C4-2B (cell line): ENCODE data around the gene EXOC6.

Experiments used
- ZFX ChIP-seq: fragments of 450-650 bp; IDR thresholded peaks from 2 replicates; pipeline ENCODE4 v1.6.1; 2017
- TF ChIP-seq, protein P1 (sequence below): fragments of 450-650 bp; conservative IDR thresholded peaks from 2 replicates; pipeline ENCODE4 v1.5.1; 2017; ENCODE audit warnings: mild to moderate bottlenecking

DNA sequence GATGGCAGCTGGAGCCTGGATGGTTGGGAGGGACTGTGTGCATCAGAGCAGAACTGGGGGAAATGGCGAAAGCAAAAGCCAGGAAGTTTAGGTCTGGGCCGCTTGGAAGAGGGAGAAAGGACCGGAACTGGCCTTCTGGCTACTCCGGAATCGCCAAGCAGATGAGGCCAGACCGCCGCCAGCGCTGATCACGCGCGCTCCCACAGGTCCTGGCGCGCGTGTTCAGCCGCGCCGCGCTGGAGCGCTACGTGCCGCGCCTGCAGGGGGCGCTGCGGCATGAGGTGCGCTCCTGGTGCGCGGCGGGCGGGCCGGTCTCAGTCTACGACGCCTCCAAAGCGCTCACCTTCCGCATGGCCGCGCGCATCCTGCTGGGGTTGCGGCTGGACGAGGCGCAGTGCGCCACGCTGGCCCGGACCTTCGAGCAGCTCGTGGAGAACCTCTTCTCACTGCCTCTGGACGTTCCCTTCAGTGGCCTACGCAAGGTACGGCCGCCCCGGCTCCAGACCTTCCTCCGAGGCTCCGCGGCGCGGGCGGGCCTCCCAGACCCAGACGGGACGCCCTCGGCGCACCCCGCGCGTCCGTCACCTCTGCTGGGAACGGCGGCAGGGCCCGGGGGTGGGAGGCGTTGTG, 214.3 kb downstream of the EXOC6 start:
- TF ChIP-seq, protein P1, sequence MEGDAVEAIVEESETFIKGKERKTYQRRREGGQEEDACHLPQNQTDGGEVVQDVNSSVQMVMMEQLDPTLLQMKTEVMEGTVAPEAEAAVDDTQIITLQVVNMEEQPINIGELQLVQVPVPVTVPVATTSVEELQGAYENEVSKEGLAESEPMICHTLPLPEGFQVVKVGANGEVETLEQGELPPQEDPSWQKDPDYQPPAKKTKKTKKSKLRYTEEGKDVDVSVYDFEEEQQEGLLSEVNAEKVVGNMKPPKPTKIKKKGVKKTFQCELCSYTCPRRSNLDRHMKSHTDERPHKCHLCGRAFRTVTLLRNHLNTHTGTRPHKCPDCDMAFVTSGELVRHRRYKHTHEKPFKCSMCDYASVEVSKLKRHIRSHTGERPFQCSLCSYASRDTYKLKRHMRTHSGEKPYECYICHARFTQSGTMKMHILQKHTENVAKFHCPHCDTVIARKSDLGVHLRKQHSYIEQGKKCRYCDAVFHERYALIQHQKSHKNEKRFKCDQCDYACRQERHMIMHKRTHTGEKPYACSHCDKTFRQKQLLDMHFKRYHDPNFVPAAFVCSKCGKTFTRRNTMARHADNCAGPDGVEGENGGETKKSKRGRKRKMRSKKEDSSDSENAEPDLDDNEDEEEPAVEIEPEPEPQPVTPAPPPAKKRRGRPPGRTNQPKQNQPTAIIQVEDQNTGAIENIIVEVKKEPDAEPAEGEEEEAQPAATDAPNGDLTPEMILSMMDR = no peak; the same call in 1 of the 2 replicates
- TF ChIP-seq ZFX = no peak
